ENCODE results near the gene S100A9. TPM values are rescaled to one million over a fixed set of nuclear protein-coding genes. Genes with fewer than 3 reads are reported as not detected.

The S100A9 gene
- total and polyA plus RNA-seq, 2 experiments from 2014 or later, result 3.2 to 6.4 TPM

DNA sequence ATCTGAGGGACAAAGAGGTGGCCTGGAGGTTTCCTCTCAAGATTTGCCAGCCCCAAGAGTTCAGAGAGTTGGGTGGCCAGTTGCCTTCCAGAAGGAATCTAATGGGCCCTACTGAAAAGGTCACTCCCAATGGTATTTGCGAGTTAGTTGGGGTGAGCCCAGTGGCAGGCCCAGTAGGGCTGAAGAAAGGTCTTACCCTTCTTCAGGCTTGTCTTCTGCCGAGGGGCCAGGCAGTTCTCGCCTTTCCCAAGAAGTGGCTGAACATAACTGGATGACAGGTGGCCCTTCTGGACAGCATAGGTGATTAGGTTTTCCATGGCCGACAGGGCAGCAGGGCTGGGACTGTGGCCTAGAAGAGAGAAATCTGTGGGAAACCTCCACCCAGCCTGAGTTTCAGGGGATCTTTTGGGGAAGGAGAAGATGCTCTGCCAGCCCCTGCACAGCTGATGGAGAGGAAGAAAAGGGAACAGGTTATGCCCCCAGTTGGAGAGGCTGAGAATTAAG, 16.2 kb upstream of the S100A9 start:
- no peaks in the 10 kb centered on the region for H3K4me1 ChIP-seq (ENCODE audit: insufficient read depth)
- no peak overlapping the region for H2AFZ ChIP-seq
- H3K9me3 ChIP-seq (ENCODE audit: low read depth), result no peaks in the 10 kb centered on the region
- peak; percentile 2 for DNase-seq (ENCODE audit: low spot score)
- H3K4me3 ChIP-seq, result no peak overlapping the region
- H3K27ac ChIP-seq, result no peak overlapping the region
- H3K4me2 ChIP-seq, result no peak overlapping the region
- WGBS (ENCODE audit: low lambda C conversion rate, missing lambda C conversion rate), result 74% methylated on average over 4 of the region's 4 CpGs
- H4K20me1 ChIP-seq (ENCODE audit: insufficient read depth, poor library complexity, severe bottlenecking), result no peaks in the 10 kb centered on the region
- no peaks in the 10 kb centered on the region for H3K36me3 ChIP-seq (replicated peaks; ENCODE audit: insufficient read depth, low read depth)
- TF ChIP-seq EZH2 (IDR thresholded peaks at IDR 0.05; ENCODE audit: borderline replicate concordance) (no peak), EZH2phosphoT487 (IDR thresholded peaks at IDR 0.05; ENCODE audit: low read depth, severe bottlenecking, unreplicated experiment) (no peak)
- TF ChIP-seq, protein P1, sequence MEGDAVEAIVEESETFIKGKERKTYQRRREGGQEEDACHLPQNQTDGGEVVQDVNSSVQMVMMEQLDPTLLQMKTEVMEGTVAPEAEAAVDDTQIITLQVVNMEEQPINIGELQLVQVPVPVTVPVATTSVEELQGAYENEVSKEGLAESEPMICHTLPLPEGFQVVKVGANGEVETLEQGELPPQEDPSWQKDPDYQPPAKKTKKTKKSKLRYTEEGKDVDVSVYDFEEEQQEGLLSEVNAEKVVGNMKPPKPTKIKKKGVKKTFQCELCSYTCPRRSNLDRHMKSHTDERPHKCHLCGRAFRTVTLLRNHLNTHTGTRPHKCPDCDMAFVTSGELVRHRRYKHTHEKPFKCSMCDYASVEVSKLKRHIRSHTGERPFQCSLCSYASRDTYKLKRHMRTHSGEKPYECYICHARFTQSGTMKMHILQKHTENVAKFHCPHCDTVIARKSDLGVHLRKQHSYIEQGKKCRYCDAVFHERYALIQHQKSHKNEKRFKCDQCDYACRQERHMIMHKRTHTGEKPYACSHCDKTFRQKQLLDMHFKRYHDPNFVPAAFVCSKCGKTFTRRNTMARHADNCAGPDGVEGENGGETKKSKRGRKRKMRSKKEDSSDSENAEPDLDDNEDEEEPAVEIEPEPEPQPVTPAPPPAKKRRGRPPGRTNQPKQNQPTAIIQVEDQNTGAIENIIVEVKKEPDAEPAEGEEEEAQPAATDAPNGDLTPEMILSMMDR (IDR thresholded peaks at IDR 0.05; ENCODE audit: poor library complexity), result no peak
- H3K79me2 ChIP-seq, result no peaks in the 10 kb centered on the region
- H3K27me3 ChIP-seq, result no peaks in the 10 kb centered on the region
- H3K9me2 ChIP-seq (replicated peaks; ENCODE audit: insufficient read depth), result no peaks in the 10 kb centered on the region

DNA sequence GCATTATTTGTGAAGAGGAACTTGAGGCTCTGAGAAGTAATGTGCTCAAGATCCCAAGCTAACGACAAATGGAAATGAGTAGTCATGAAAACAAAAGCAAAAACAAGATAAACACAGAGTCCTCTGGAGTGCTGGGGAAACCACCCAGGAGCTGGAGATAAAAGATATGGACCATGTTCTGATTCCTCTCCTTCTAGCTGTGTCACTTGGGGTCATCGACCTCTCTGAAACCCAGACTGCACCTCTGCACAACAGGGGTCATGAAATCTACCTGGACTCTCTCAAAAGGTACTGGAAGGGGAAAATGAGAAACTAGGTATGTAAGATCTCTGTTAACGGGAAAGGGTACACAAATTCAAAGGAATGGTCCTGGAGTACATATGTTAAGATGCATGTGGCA, 15.5 kb upstream of the S100A9 start:
- DNase-seq (ENCODE audit: low spot score), result no peak
- Histone ChIP-seq H3K27ac (no peak overlapping the region), H3K9me2 (replicated peaks; ENCODE audit: insufficient read depth) (no peaks in the 10 kb centered on the region), H3K27me3 (no peaks in the 10 kb centered on the region), H3K79me2 (no peaks in the 10 kb centered on the region), H3K4me1 (ENCODE audit: insufficient read depth) (no peaks in the 10 kb centered on the region), H3K9me3 (ENCODE audit: low read depth) (no peaks in the 10 kb centered on the region), H3K4me2 (no peak overlapping the region), H3K36me3 (replicated peaks; ENCODE audit: insufficient read depth, low read depth) (no peaks in the 10 kb centered on the region), H4K20me1 (ENCODE audit: insufficient read depth, poor library complexity, severe bottlenecking) (no peaks in the 10 kb centered on the region), H3K4me3 (no peak overlapping the region), H2AFZ (no peak overlapping the region)
- WGBS (ENCODE audit: low lambda C conversion rate, missing lambda C conversion rate), result 75% methylated on average over 3 of the region's 3 CpGs
- no peak for TF ChIP-seq EZH2 (IDR thresholded peaks at IDR 0.05; ENCODE audit: borderline replicate concordance)
- TF ChIP-seq EZH2phosphoT487 (IDR thresholded peaks at IDR 0.05; ENCODE audit: low read depth, severe bottlenecking, unreplicated experiment), result no peak
- TF ChIP-seq, protein P1 (IDR thresholded peaks at IDR 0.05; ENCODE audit: poor library complexity), result no peak

DNA sequence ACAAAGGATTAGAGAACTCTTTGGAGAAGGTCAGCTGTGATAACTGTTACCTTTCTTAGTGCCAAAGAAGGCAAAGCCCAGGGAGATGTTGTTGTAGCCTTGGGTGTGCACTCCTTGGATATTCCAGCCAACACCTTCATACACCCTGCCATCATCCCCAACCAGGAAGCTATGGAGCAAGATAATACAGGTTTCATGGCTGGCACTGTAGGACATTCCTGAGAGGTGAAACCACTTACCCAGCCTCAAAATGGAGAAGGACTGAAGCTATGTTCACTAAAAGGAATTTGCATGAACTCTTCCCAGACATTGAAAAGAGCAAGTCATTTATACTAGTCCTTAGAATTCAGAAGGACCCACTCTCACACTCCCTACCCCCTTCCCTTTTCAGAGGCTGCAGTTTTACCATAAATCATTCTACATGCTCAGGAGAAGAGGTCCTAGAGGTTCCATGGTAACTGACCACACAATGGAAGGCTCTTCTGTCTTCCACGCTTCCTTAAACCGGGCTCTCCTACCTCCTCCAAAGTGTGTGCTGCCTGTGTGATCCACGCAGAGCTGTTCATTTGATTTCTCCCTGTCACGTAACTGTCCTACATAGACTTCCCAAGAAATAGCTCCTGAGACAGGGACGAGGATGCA, 14.5 kb upstream of the S100A9 start:
- WGBS (ENCODE audit: low lambda C conversion rate, missing lambda C conversion rate), result 34% methylated on average over 5 of the region's 5 CpGs
- Histone ChIP-seq H3K27ac (no peak overlapping the region), H3K36me3 (replicated peaks; ENCODE audit: insufficient read depth, low read depth) (no peaks in the 10 kb centered on the region), H3K9me3 (ENCODE audit: low read depth) (no peaks in the 10 kb centered on the region), H2AFZ (no peak overlapping the region), H3K4me1 (ENCODE audit: insufficient read depth) (no peaks in the 10 kb centered on the region), H4K20me1 (ENCODE audit: insufficient read depth, poor library complexity, severe bottlenecking) (no peaks in the 10 kb centered on the region), H3K9me2 (replicated peaks; ENCODE audit: insufficient read depth) (no peaks in the 10 kb centered on the region), H3K27me3 (no peaks in the 10 kb centered on the region), H3K4me2 (no peak overlapping the region), H3K4me3 (no peak overlapping the region), H3K79me2 (no peaks in the 10 kb centered on the region)
- no peak for DNase-seq (ENCODE audit: low spot score)
- TF ChIP-seq EZH2phosphoT487 (IDR thresholded peaks at IDR 0.05; ENCODE audit: low read depth, severe bottlenecking, unreplicated experiment) (no peak), EZH2 (IDR thresholded peaks at IDR 0.05; ENCODE audit: borderline replicate concordance) (no peak)
- TF ChIP-seq, protein P1 (IDR thresholded peaks at IDR 0.05; ENCODE audit: poor library complexity), result no peak
